Stimulated activated CD4-positive, alpha-beta T cell treated with anti-CD3 and anti-CD28 coated beads, Interleukin-15, amount 100 ng/mL, for 1 hour (primary cell): ENCODE measurements around the gene VAMP4.

ENCODE experiments used
- DNase-seq, 2 donors: peaks; one replicate each; pipeline ENCODE4 v3.0.0-alpha.2; 2020; ENCODE audit warnings: low read depth in 1 of 2, low spot score in 1 of 2

Gene VAMP4, protein sequence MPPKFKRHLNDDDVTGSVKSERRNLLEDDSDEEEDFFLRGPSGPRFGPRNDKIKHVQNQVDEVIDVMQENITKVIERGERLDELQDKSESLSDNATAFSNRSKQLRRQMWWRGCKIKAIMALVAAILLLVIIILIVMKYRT

DNA sequence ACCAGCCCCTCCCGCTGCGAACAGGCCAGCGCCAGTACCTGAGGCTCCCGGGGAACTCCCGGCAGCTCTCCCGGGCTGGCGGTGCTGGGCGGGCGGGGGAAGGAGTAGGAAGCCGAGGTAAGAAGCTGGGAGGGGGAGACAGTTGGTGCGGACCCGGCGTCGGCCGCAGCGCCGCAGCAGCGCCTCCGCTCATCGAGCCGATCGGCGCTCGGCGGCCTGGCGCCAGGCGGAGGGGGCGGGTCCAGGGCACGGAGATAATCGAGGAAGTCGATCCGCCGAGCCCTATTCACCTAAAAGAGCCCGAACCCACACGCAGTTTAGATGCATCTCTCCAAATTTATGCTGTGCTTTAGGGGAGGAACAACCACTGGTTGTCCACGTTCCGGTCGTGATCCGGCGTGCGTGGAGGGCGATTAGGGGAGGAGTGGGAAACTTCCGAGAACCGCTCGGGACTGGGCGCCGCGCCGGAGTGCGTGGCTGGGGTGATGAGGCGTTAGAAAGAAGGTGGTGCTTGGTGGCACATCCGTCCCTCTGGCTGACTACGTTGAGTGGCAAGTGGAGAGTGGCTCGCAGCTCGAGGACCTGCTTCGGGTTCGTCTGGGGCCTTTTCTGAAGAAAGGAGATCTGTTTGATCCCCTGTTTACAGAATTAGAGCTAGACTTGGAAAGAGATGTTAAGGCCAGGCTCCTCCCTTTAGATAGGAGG is at the start of gene VAMP4:
Gene VAMP4, minus strand, starts transcription at position 194 of the 705 bp plus-strand sequence. CDS start 3,651 bp downstream, outside the sequence.
- peak; percentile 66 to 79 for DNase-seq

DNA sequence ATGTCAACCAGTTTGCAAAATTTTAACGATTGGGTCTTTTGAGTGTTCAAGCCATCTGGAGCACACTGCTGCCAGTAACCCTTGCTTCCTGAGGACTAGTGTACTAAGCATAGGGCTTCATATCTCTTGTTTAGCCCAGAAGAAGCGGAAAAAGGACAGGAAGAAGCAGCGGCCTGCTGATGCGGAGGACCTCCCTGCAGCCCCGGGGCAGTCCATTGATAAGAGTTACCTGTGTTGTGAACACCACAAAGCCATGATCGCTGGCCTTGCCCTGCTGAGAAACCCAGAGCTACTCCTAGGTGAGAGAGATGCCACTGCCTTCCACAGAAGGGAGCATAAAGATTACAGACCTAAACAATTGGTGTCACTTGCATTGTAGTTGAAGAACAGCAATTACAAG is 48.5 kb upstream of the VAMP4 start:
- no peak for DNase-seq

DNA sequence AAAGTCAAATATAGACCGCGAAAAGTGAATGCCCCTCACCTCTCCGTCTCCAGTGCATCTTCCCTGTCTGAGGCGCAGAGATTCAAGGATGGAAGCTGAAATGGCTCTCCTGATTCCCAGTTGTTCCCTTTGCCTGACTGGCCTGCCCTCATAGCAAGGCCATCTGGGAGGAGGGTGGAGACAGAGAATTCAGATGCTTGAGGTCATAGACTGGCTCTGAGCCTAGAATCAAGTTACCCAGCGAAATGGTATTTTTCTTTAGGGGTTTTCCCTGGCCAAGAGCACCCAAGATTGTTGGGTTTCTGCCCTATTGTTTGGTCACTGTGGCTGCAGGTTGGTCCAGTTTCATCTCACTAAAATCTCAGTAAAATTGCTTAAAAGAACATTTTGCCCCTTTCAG is 46.8 kb upstream of the VAMP4 start:
- no peak for DNase-seq

DNA sequence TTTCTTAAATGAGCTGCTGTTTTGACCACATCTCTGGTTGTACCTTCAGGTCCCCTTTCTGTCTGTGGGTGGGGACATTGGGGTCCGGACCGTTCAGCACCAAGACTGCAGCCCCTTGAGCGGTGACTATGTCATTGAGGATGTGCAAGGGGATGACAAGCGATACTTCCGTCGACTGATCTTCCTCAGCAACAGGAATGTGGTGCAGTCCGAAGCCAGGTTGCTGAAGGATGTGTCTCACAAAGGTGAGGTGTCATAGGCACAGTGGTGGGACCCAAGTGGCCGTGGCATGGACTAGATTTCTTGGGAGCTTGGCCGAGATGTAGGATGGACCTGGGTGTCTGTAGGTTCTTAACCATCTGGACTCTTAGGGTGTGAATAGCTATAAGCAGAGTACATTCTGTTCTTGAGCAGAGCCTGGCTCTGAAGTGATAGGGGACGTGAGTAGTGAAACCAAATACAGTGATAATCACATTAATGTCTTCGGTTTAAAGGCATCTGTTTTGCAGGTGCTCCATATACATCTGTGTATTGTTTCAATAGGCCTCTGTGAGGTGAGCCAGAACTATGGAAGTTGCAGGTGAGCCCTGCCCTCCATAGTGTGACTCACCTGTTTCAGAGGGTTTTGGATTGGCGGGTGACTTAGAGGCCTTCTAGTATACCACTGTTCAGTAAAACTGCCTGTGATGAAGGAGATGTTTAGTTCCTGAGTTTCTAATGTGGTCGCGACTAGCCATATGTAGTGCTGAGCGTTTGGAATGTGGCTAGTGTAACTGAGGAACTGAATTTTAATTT is 46.0 kb upstream of the VAMP4 start:
- no peak for DNase-seq

DNA sequence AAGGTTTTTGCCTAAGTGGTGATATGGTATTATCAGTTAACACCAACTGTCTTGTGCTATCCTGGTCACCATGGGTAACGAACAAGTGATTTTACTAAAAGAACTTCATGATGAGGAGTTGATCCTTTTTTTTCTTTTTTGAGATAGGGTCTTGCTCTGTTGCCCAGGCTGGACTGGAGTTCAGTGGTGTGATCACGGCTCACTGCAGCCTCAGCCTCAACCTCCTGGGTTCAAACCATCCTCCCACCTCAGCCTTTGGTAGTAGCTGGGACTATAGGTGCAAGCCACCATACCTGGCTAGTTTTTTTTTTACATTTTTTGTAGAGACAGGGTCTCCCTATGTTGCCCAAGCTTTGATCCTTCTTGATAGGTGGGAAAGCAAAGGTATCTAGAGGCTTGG is 44.7 kb upstream of the VAMP4 start:
- DNase-seq = no peak

DNA sequence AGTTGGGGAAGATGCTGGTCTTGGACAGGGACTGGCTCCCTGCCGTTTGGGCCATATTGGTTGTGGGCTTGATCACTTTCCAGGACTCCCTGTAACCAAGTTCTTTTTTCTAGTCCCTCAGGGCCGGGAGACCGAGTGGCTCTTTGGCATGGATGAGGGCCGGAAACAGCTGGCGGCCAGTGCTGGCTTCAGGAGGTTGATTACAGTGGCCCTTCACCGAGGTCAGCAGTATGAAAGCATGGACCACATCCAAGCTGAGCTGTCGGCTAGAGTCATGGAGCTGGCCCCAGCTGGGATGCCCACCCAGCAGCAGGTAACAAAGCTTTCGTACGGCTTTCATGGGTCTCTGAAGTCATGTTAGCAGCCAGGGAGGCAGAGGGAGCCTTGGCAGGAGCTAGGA is 43.9 kb upstream of the VAMP4 start:
- DNase-seq = no peak

DNA sequence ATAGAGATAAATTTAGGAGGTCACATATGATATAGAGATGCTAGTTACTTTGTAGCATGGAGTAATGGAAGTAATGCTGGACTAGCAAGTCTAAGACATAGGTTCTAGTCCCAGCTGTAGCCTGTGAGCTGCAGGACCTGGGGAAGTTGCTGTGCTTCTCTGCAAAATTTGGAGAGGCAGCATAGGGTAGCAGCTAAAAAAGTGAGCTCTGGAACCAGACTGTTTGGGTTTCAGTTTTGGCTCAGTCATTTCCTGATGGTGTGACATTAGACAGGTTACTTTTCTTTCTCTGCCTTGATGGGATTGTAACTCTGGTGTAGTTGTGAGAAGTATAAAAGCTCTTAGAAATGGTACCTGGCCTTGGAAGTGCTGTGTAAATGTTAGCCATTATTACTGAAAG is 42.9 kb upstream of the VAMP4 start:
- no peak for DNase-seq

DNA sequence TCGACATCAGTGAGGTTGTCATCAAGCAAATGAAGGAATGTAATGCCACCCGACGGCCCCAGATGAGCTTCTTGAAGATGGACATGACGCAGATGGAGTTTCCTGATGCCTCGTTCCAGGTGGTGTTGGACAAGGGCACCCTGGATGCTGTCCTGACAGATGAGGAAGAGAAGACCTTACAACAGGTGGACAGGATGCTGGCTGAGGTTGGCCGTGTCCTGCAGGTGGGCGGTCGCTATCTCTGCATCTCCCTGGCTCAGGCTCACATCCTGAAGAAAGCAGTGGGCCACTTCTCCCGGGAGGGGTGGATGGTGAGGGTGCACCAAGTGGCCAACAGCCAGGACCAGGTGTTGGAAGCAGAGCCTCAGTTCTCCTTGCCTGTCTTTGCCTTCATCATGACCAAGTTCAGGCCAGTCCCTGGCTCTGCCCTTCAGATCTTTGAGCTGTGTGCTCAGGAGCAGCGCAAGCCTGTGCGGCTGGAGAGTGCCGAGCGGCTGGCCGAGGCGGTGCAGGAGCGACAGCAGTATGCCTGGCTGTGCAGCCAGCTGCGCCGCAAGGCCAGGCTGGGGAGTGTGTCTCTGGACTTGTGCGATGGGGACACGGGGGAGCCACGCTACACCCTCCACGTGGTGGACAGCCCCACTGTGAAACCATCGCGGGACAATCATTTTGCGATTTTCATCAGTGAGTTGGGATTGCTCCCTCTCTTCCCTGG is 42.1 kb upstream of the VAMP4 start:
- no peak for DNase-seq

DNA sequence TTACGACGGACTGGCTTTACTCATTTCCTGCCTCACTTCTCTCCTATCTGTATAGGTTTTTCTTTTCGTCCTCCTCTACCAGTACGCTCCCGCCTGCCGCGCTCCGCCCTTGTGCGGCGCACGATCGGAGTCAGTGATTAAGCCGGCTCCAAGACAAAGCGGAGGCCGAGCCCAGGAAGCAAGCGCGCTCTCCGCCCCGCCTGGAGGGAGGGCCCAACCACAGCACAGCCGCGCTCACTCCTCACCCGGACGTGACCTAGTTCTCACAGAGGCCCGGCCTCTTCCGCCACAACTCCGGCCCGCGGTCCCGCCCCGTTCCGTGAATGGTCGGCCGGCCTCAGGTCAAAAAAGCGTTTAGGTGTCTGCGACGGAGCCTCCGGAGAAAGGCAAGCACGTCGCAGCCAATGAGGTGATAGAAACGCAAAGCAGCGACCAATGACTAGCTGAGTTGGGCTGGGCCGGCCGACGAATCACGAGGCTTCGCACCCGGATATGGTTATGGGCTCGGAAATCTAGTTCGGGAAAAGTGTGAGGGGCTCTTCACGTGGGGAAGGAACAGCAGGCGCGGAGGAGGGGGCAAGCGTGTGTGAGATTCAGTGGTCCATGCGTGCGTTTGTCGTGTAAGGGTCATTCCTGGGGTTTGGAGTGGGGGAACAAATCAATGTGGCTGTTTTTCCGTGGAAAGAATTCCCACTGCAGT is 39.5 kb upstream of the VAMP4 start, which contains the start of gene METTL13:
Gene METTL13, plus strand, starts transcription at position 485 of the 700 bp plus-strand sequence. CDS start 308 bp downstream, outside the sequence.
- DNase-seq = peak; percentile 96 to 98

DNA sequence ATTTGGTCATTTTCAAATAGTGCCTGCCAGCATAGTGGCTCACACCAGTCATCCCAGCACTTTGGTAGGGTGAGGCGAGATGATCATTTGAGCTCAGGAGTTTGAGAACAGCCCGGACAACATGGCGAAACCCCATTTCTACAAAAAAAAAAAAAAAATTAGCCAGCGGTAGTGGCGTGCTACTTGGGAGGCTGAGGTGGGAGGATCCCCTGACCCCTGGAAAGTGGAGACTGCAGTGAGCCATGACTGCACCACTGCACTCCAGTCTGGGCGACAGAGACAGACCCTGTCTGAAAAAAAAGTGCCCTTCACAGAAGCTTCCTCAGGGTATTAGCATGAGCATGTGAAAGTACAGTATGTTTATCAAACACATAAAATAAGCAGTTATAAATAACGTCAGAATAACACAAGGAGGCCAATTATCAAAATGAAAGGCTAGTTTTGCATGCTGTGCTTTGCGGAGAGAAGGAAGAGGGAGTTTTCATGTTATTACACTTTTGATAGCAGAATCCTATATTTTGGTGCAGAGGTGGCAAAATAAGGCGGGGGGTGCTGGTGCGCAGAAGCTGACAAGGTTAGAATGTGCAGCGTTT is 38.8 kb upstream of the VAMP4 start:
- DNase-seq = no peak

DNA sequence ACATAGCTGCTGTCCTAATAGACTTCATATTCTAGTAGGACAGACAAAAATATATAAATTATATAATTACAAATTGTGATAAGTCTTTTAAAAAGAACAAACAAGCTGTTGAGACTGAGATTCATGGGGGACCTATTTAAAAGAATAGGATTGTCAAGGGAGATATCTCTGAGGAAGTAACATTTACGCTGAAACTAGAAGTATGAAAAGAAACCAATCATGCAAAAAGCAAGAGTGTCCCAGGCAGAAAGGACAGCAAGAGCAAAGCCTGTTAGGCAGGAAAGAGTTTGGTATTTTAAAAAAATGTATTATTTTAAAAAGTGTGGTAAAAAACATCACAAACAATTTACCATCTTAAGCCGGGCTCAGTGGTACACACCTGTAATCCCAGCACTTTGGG is 30.4 kb upstream of the VAMP4 start:
- DNase-seq = no peak

DNA sequence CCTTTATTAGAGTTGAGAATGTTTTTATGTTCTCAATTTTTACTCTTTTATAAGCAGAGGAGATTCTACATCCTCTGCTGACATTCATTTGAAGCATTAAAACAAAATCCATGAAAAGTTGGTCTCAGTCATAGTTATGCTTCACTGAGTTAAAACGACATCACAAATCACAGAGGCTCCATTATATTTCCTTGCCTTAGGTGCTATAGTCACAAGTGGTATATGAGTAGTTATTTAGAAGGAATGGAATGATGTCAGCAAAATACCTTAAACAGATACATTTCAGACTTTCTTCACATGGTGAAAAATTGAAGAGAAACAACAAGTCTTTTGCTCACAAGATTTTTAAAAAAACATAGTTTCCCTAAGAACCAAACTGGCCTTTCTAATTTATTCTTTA is 27.9 kb upstream of the VAMP4 start:
- DNase-seq = no peak

DNA sequence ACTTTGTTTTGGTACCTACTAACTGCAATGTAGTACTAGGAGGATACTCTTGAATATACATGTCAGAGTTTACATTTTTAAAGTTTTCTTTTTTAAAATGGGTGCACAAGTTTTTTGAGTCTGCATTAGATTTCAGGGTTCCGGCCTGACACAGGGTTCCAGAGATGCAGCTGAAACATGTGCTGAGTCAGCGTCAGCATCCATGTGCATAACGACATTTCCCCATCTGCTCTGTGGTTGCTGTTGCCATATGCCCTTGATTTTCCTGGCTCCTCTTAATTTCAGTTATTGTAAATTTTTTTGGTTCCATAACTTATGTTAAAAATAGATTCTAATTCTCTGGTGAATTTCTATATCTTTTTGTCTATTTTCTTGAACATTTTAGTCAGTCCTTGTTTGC is 27.3 kb upstream of the VAMP4 start:
- no peak for DNase-seq

DNA sequence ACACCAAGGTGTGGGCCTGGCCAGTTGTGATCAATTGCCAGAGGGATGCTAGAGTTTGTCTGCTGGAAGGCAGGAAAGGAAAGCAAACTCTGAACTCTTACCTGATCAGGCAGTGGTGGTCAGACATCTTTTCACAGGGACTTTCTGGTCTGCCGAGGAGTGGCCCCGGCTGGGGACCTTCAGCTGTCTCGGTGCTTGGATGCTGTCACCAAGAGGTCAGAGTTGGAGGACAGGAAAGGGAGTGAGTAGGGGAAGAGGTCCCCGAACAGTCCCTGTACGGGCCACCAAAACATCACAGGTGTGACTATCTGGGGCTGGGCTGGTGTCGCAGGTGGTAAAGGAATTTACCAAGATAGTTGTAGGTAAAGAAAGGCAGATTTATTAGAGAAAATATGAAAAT is 21.9 kb upstream of the VAMP4 start:
- no peak for DNase-seq

DNA sequence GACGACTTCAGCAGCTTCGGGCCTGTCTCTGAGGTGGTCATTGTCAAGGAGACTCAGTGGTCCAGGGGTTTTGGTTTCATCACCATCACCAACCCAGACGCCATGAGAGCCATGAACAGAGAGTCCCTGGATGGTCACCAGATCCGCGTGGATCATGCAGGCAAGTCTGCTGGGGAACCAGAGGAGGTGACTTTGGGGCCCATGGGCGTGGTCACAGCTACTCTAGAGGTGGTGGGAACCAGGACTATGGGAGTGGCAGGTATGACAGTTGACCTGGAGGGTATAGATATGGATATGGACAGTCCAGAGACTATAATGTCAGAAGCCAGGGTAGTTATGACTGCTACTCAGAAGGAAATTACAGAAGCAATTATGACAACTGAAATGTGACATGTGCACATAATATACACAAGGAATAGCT is 20.3 kb upstream of the VAMP4 start:
- no peak for DNase-seq

DNA sequence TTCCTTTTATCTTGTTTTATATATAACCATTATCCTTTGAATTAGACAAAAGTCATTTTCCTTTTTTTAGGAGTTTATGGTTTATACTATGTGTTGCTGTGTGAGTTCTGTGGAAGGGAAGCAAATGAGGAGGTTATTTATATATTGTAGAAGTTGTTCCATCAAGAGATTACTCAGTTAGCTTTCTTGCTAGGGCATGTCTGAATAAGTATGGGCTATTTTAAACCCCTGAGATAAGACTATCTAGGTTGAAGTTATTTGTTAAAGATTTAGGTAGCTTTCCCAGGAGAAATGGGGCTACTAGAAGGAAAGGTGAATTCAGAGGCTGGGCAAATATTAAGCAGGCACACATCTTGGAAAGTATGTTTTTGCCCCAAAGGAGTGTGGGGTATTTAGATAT is 16.1 kb upstream of the VAMP4 start:
- DNase-seq = no peak

DNA sequence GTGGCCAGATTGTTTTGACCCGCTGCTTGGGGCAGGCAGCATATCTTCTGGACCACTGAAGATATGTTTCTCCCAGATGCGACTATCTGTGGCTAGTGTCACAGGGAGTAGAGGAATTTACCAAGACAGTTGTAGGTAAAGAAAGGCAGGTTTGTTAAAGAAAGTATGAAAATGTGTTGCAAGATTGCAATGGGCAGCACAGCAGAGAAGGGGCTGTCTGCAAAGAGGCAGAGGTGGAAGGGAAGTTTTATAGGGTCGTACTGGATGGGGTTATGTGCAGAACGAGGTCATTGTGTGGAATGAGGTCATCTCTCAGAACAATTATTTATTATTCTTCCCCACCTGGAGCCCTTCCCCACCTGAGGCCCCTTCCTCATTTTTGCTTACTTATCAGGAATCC is 15.0 kb upstream of the VAMP4 start:
- no peak for DNase-seq

DNA sequence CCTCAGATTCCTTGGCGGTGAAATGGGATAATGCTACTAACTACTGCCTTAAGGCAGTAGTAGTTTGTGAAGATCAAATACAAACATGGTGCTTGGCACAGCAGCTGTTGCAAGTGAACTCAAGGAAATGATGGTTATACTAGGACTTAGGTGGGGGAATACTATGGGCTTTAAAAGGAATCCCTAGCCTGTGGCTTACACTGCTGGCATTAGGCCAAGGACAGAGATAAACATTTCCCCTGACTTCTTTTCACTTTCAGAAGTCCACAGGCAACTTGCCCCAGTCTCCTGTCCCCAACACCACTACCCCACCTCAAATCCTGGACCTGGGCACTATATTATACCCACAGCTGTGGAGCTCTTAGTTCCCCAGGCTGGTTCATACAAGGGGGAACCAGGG is 13.1 kb upstream of the VAMP4 start:
- DNase-seq = no peak

DNA sequence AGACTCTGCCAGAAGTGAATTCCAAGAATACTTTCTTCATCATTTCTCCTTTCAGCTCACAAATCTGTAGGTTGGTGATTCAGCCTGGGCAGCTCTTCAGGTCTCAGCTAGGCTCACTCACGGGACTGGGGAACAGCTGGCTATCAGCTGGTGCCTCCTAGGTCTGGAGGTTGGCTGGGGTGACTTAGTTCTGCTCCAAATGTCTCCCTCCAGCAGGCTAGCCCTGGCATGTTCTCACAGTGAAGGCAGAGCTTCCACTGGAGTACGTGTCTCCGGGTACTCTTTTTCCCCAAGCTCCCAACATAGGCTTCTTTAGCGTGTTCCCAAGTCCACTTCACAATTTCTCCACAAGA is 12.5 kb upstream of the VAMP4 start:
- no peak for DNase-seq

DNA sequence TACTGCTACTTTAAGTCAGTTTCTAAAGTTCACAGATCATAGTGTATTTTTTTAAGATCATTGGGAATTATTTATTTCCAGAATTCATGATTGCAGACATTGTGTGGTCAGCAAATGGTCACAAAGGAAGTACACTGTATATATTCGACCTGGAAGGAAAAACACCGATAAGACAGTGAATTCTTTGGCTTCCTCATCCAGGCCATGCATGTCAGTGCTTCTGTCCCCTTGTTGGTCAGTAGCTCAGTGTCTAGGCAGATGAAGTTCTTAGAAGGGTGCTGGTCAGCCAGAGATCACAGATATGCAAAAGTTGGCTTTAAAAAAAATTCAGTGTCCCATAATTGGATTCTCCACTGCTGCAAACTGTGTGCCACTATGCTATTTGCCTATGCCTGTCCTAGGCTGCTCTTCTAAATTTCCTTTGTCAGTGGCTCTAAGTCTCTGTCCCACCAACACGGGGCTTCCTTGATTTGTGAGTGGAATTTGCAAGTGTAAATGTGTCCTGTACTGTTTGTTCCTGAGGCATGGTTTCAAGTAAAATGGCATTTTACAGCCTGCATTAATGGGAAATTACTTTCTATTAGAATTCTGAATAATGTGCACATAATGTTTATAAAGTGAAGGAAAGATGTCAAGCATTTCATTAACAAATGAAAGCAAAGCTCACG is 12.0 kb upstream of the VAMP4 start:
- DNase-seq = no peak
